Stimulated activated CD4-positive, alpha-beta T cell treated with anti-CD3 and anti-CD28 coated beads, Interleukin-1b, Interleukin-23, amount 100 ng/mL, for 24 hours (primary cell): ENCODE results near the gene ZNF232.
A peak's percentile ranks its signal among the peaks of the same experiment; 100 is the strongest.
"Not testable (repeated sequence)": the region's sequence is repeated elsewhere in the genome, so short reads cannot be mapped to it uniquely, and the experiment has no call there.

ENCODE experiments used
- DNase-seq, 4 experiments: peaks; one replicate each; pipeline ENCODE4 v3.0.0-alpha.2; 2020; ENCODE audit warnings: low read depth in 4 of 4, low spot score in 1 of 4

ZNF232 gene

DNA sequence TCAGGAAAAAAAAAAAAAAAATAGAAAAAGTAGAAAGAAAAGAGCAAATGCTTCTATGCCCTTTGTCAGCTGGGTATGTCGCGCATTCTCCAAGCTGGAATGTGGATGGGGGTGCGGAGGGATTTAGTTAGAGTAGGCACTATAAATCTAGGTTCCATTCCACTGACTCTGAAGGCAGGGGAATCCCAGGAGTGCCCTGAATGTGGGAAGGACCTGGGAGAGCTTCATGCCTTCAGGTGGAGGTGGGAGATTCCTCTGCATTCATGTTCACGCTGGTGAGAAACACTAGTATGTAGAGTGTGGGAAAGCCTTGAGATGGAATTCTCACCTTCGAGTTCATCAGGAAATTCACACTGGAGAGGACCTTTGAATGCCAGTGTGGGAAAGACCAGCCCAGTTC, 12.4 kb downstream of the ZNF232 start:
- no peak for DNase-seq

DNA sequence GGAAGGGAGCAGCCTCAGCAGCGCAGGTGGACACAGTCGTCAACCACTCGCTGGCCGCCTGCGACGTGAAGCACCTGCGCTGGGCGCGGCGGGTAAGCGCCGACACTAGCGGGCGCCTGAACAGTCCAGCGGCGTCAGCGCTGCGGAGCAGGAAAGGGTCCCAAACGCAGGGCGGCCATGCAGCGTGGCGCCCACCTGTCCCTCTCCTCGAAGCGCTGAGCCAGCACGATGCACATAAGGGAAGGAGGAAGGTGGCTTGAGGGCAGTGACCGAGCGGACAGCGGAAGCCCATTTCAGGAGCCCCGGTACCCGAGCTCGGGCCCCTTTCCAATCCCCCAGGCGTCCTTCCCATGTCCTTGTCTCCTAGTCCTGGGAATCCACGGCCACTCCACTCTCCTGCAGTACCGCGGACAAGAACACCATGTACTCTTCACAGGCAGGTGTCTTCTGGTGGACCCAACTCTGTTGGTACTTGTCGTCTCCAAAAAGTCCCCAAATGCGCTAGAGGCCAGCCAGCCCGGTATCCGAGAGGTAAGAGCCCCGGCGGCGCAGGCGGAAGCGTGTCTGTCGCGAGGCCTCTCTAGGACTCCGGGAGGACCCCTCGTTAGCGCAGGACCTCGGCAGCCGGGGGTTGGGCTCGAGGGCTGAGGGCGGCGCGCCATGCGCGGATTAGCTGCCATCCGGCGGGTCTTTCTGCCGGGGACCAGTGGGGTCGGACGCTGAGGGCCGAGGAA, 14.4 kb downstream of the ZNF232 start:
- no peak for DNase-seq

DNA sequence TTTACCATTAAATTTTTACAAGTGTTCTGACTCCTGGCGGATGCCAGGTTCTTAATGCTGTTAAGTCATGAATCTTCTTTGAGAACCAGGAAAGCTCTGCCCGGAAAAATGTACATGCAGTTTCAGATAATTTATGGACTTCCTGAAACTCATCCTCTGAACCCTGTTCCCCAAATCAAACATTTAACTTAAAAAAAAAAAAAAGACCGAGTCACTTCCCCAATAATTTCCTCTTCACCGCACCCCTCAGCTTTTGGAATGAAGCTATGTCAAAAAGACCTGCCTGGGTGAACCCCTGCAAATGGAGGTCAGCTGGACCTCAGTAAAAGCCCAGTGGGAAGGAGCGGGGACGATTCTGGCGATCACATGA, 15.0 kb downstream of the ZNF232 start:
- DNase-seq: no peak

DNA sequence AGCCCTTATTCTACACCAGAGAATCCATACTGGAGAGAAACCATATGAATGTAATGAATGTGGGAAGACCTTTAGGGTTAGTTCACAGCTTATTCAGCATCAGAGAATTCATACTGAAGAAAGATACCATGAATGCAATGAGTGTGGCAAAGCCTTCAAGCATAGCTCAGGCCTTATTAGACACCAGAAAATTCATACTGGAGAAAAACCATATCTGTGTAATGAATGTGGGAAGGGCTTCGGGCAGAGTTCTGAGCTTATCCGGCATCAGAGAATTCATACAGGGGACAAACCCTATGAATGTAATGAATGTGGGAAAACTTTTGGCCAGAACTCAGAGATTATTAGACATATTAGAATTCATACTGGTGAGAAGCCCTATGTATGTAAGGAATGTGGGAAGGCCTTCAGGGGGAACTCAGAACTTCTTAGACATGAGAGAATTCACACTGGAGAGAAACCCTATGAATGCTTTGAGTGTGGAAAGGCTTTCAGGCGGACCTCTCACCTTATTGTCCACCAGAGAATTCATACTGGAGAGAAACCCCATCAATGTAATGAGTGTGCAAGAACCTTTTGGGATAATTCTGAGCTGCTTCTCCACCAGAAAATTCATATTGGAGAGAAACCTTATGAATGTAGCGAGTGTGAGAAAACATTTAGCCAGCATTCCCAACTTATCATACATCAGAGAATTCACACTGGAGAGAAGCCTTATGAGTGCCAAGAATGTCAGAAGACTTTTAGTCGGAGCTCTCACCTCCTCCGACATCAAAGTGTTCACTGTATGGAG, 19.3 kb downstream of the ZNF232 start:
- DNase-seq: no peak

DNA sequence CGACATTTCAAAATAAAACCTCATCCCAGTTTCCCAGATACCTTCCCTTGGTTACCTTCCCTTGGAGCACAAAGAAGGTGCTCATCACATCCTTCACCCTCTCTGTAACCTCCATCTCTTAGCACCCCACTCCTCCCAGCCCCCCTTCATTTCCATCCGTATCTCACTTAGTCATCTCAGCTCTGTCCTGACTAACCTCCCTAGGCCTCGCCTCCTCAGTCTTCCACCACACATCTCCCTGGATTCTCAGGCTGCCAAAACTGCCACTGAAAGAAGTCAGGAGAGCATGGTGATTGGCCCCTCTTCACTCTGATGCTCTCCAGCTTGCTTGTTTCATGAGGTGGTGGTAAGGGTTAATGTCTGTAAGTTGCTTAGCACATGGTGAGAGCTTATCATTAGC, 31.1 kb downstream of the ZNF232 start:
- DNase-seq: no peak

DNA sequence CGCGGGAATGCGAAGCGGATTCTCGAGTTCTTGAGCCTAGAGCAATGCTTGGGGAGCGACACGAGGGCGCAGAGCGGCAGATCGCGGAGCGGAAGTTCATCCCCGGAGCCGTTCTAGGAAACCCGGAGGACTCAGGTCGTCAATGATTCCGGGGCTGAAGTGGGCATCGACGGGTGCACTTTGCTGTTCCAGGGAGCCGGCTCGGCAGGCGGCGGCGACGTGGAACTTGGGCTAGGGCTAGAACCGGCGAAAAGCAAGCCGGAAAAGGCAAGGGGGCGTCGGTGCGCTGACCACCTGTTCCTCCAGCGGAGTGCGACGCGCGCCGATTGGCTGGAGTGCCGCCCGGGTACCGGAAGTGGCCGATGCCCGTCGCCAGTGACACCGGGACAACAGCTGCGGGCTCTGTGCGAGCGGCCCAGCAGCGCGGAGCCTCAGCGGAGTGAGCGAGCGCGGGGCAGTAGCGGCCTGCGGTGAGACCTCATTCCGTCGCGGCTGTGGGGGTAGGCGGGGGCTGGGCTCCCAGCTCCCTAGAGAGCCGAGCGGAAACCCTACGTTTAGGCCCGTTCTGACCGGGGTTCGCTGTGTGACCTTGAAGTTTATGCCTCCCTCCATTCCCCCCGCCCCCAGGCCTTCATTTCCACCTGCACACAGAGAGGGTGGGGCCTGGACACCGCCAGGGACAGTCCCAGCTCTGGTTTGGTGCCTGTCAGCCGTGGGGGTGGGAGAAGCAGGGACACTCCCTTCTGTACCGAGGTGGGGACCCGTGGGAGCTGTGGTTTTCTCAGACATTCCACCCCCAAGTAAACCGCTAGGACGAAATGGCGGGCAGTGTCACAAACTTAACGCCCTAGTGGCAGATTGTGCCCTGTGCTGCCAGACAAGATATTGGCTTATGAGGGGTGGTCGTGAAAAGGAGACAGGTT, 33.3 kb downstream of the ZNF232 start, which contains the start of gene ZFP3:
Gene ZFP3, plus strand, starts transcription at position 362 of the 923 bp plus-strand sequence. CDS start 13,038 bp downstream, outside the sequence.
- DNase-seq: peak; percentile 40 to 74 (median 60)

DNA sequence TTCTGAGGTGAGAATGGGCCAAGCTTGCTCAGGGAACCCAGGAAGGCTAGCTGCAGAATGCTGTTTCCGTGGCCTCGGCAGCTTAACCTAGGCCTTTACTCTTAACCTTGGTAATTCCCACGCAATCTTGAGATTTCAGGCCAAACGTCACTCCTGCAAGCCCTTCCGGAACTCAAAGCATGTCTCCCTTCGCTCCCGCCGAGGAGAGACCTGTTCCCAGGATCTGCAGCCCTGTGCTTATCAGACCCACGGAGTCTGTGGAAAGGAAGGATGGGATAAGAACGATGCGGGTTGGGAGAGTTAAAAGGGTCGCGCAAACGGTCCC, 33.9 kb downstream of the ZNF232 start:
- peak in 1 of 4 experiments; percentile 7 for DNase-seq

DNA sequence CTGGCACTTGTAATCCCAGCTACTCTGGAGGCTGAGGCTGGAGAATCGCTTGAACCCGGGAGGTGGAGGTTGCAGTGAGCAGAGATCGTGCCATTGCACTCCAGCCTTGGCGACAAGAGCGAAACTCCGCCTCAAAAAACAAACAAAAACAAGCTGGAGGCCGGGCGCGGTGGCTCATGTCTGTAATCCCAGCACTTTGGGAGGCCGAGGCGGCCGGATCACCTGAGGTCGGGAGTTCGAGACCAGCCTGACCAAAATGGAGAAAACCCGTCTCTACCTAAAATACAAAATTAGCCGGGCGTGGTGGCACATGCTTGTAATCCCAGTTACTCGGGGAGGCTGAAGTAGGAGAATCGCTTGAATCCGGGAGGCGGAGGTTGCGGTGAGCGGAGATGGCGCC, 34.4 kb downstream of the ZNF232 start:
- DNase-seq: not testable (repeated sequence)

DNA sequence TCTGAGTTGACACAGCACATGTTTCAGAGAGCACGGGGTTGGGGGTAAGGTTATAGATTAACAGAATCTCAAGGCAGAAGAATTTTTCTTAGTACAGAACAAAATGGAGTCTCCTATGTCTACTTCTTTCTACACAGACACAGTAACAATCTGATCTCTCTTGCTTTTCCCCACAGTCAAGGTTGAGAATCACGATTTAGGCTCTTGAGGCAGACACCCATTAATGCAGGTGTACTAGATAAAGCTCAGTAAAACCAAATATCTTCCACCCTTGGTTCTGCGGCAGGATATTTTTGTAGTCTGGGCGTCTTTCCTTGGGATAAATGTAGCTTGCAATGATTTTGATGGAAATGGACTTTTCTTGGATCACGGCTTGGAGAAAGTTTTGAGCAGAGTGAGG, 36.2 kb downstream of the ZNF232 start:
- DNase-seq: not testable (repeated sequence)

DNA sequence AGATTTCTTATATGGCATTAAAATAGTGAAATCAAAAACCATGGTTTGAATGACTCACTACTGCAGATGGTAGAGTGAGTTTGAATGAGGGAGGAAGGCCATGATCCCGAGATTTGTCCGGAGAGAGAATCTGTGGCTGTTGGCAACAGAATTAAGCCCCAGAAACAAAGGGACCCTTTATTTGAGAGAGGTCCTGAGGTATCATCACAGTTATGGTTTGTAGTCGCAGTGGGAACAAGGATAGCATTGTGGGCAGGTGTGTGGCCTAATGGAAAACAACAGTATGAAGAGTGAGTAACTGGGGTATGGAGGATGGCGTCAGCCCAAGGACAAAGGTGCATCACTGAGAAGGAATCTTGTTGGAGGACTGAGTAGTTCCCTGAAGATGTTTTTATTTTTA, 42.0 kb downstream of the ZNF232 start:
- DNase-seq: no peak

DNA sequence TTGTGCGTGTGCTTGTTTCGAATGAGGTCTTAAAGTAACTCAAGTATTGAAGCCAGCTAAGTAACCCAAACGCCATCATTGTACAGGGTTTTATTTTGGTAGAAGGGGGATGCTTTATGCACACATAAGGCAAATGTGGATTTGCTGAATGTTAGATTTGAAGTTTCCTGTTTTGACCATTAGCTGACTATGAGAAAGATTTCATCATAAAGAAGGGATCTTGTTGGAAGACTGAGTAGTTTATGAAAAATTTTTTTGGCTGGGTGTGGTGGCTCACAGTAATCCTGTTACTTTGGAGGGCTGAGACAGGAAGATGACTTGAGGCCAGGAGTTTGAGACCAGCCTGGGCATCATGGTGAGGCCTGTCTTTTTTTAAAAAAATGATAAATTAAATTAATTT, 43.4 kb downstream of the ZNF232 start:
- no peak for DNase-seq

DNA sequence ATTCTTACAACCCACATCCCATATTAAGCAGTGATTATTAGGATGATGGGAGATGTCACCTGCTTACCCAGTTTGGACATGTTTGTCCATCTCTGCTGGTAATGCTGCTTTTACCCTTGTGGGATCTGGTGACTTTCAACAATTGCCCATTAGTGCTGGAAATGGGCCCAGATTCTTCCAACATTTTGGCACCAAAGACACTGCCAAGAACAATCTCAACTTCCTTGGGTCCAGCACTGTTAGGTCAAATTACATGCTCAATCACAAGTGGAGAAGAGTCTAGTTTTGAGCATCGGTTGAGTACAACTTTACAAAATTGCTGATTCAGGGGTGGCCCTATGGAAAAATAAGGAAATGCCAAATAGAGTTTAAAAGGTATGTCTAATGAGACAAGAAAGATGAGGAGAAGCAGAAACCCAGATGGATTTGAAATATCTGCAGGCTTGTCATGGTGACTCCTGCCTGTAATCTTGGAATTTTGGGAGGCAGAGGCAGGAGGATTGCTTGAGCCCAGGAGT, 46.4 kb downstream of the ZNF232 start:
- DNase-seq: no peak
